Esophagus muscularis mucosa (tissue), 3 donors: ENCODE data around the gene ANKRD36C.

Experiments
- EP300 ChIP-seq: sonication (generic); formaldehyde crosslinking; IDR thresholded peaks from one replicate; pipeline ENCODE4 v1.6.1; 2017; ENCODE audit warnings: antibody characterized with exemption
- TF ChIP-seq, protein P1 (sequence below), 3 experiments: fragments of 200-600 bp in 2 of 3; fragments of 450-650 bp in 1 of 3; sonication (generic) in 2 of 3; IDR thresholded peaks; one replicate each; pipeline ENCODE4 v1.5.1; 2017 to 2019; ENCODE audit warnings: antibody characterized with exemption in 3 of 3, mild to moderate bottlenecking in 2 of 3, moderate library complexity in 1 of 3

DNA sequence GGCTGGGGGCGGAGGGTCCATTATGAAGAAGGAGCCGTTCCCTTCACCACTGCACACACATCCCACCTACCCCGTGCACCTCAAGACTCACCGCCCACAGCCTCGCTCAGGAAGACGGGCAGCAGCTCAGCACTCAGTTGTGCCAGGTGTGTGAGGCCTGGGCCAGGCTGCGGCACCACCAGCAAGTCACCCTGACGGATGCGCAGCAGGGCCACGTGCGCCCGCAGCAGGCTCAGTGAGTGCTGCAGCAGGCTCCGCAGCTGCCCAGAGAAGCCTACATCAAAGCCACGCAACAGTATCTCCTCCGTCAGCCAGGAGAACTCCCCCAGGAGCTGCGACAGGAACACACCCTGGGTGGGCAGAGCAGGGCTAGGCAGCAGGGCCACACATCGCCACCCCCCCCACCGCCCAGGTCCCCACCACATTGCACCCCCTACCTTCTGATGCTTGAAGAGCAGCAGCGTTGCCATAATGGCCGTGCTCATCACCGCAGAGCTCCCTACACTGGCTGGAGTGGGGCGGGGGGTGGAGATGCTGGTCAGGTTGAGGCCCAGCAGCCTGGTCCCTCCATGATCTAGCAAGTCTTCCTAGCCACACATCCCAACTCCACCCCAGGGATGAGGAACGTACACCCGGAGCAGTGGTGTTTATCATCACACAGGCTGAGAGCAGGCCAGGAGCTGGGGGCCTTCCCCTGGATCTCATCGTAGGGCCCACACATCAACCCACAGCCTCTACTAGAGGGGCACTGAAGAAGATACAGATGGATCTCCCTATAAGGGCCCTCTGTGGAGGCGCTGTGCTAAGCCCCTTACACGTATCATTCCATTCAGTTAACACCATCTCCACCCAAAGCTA, 32.9 kb upstream of the ANKRD36C start:
- TF ChIP-seq, protein P1, sequence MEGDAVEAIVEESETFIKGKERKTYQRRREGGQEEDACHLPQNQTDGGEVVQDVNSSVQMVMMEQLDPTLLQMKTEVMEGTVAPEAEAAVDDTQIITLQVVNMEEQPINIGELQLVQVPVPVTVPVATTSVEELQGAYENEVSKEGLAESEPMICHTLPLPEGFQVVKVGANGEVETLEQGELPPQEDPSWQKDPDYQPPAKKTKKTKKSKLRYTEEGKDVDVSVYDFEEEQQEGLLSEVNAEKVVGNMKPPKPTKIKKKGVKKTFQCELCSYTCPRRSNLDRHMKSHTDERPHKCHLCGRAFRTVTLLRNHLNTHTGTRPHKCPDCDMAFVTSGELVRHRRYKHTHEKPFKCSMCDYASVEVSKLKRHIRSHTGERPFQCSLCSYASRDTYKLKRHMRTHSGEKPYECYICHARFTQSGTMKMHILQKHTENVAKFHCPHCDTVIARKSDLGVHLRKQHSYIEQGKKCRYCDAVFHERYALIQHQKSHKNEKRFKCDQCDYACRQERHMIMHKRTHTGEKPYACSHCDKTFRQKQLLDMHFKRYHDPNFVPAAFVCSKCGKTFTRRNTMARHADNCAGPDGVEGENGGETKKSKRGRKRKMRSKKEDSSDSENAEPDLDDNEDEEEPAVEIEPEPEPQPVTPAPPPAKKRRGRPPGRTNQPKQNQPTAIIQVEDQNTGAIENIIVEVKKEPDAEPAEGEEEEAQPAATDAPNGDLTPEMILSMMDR (IDR thresholded peaks at IDR 0.05), result no peak
- no peak for TF ChIP-seq EP300
